Measurements from ENCODE around the gene PDLIM7.

Gene PDLIM7

GRCh38 chr5:177439518-177440053 lies 57.8 kb downstream of the PDLIM7 start:
- DNase-seq (ENCODE audit: low read depth in 1 of 2, low spot score in 1 of 2) = no peak
- no peak overlapping the region for H3K4me3 ChIP-seq (replicated peaks; ENCODE audit: insufficient read depth, low read length)
- TF ChIP-seq GABPA (IDR thresholded peaks at IDR 0.05; ENCODE audit: low read depth) = no peak
- TF ChIP-seq POLR2AphosphoS5 (IDR thresholded peaks at IDR 0.05; ENCODE audit: low read depth) = no peak
- no peak for TF ChIP-seq CTCF (IDR thresholded peaks at IDR 0.05; ENCODE audit: insufficient read depth, low read length)
- TF ChIP-seq REST (IDR thresholded peaks at IDR 0.05; ENCODE audit: insufficient replicate concordance, low read depth) = no peak
- no peak for TF ChIP-seq SPI1 (IDR thresholded peaks at IDR 0.05; ENCODE audit: borderline replicate concordance, low read depth)
- no peaks in the 10 kb centered on the region for H3K27me3 ChIP-seq (ENCODE audit: insufficient read depth, poor library complexity, severe bottlenecking)
- H3K27ac ChIP-seq (replicated peaks) = no peak overlapping the region

GRCh38 chr5:177438468-177438867 lies 58.9 kb downstream of the PDLIM7 start:
- Histone ChIP-seq H3K4me3 (replicated peaks; ENCODE audit: insufficient read depth, low read length) (no peak overlapping the region), H3K27me3 (ENCODE audit: insufficient read depth, poor library complexity, severe bottlenecking) (no peaks in the 10 kb centered on the region), H3K27ac (replicated peaks) (no peak overlapping the region)
- DNase-seq (ENCODE audit: low read depth in 1 of 2, low spot score in 1 of 2) = peak in 1 of 2 experiments; percentile 1
- TF ChIP-seq POLR2AphosphoS5 (IDR thresholded peaks at IDR 0.05; ENCODE audit: low read depth) (peak; percentile 80), REST (IDR thresholded peaks at IDR 0.05; ENCODE audit: insufficient replicate concordance, low read depth) (no peak), SPI1 (IDR thresholded peaks at IDR 0.05; ENCODE audit: borderline replicate concordance, low read depth) (no peak)

- peak in 1 of 2 experiments; percentile 55 for DNase-seq (ENCODE audit: low read depth in 1 of 2, low spot score in 1 of 2)
- Histone ChIP-seq H3K27ac (replicated peaks) (no peak overlapping the region), H3K4me3 (replicated peaks; ENCODE audit: insufficient read depth, low read length) (no peak overlapping the region), H3K27me3 (ENCODE audit: insufficient read depth, poor library complexity, severe bottlenecking) (no peaks in the 10 kb centered on the region)
- TF ChIP-seq GABPA (IDR thresholded peaks at IDR 0.05; ENCODE audit: low read depth) = no peak
- no peak for TF ChIP-seq REST (IDR thresholded peaks at IDR 0.05; ENCODE audit: insufficient replicate concordance, low read depth)
- TF ChIP-seq SPI1 (IDR thresholded peaks at IDR 0.05; ENCODE audit: borderline replicate concordance, low read depth) = no peak
- no peak for TF ChIP-seq POLR2AphosphoS5 (IDR thresholded peaks at IDR 0.05; ENCODE audit: low read depth)
- no peak for TF ChIP-seq CTCF (IDR thresholded peaks at IDR 0.05; ENCODE audit: insufficient read depth, low read length)
Measured at GRCh38 chr5:177437623-177438022, 59.8 kb downstream of the PDLIM7 start.

Data from HL-60 (cell line).